Effector memory CD8-positive, alpha-beta T cell (primary cell): ENCODE results near the gene SRSF1.
A peak's percentile ranks its signal among the peaks of the same experiment; 100 is the strongest.

Experiments
- ATAC-seq: fragments of 150-1000 bp; cut with Tn5 transposase; replicated peaks from 2 replicates; pipeline ENCODE4 v1.10.0; 2021; ENCODE audit warnings: mild to moderate bottlenecking, moderate library complexity
- DNase-seq, 3 experiments: peaks; one replicate each; pipeline ENCODE4 v3.0.0; 2021
- H3K27ac Mint-ChIP-seq, 2 donors: one replicate each; pipeline ENCODE4 v1.8.0; 2022; ENCODE audit warnings: mild to moderate bottlenecking in 2 of 2, mixed read lengths in 2 of 2, moderate library complexity in 2 of 2
- H3K27me3 Mint-ChIP-seq, 2 donors: one replicate each; pipeline ENCODE4 v1.8.0; 2022; ENCODE audit warnings: mixed read lengths in 2 of 2
- H3K36me3 Mint-ChIP-seq: one replicate; pipeline ENCODE4 v1.8.0; 2022; ENCODE audit warnings: mild to moderate bottlenecking, moderate library complexity, mixed read lengths; ENCODE audit not compliant: insufficient read depth
- H3K4me1 Mint-ChIP-seq, 2 donors: one replicate each; pipeline ENCODE4 v1.8.0; 2022; ENCODE audit warnings: low read depth in 2 of 2, mixed read lengths in 2 of 2
- H3K4me3 Mint-ChIP-seq, 2 donors: one replicate each; pipeline ENCODE4 v1.8.0; 2022; ENCODE audit warnings: mild to moderate bottlenecking in 2 of 2, mixed read lengths in 2 of 2, moderate library complexity in 2 of 2
- H3K9me3 Mint-ChIP-seq, 2 donors: one replicate each; pipeline ENCODE4 v1.8.0; 2022; ENCODE audit warnings: mixed read lengths in 2 of 2

SRSF1 gene

GRCh38 chr17:58043221-58044181, 36.5 kb upstream of the SRSF1 start:
- ATAC-seq = no peak

GRCh38 chr17:58041161-58041560, 34.1 kb upstream of the SRSF1 start:
- no peaks in the 10 kb centered on the region for H3K4me1 Mint-ChIP-seq
- no peaks in the 10 kb centered on the region for H3K36me3 Mint-ChIP-seq
- peaks cover 58 to 86% of the 10 kb centered on the region in 2 donors for H3K27me3 Mint-ChIP-seq
- DNase-seq = no peak
- no peak for ATAC-seq
- H3K27ac Mint-ChIP-seq = no peak overlapping the region
- H3K9me3 Mint-ChIP-seq = no peaks in the 10 kb centered on the region
- H3K4me3 Mint-ChIP-seq = no peak overlapping the region

More at GRCh38 chr17:58043221-58044181, 36.5 kb upstream of the SRSF1 start:
- H3K4me3 Mint-ChIP-seq = no peak overlapping the region
- no peaks in the 10 kb centered on the region for H3K36me3 Mint-ChIP-seq
- DNase-seq = no peak
- no peaks in the 10 kb centered on the region for H3K4me1 Mint-ChIP-seq
- no peaks in the 10 kb centered on the region for H3K9me3 Mint-ChIP-seq
- H3K27me3 Mint-ChIP-seq = peaks cover 54 to 87% of the 10 kb centered on the region in 2 donors
- H3K27ac Mint-ChIP-seq = no peak overlapping the region

- H3K36me3 Mint-ChIP-seq = no peaks in the 10 kb centered on the region
- no peak overlapping the region for H3K4me3 Mint-ChIP-seq
- DNase-seq (no peak), ATAC-seq (no peak)
- H3K27ac Mint-ChIP-seq = no peak overlapping the region
- no peaks in the 10 kb centered on the region for H3K9me3 Mint-ChIP-seq
- peaks cover 58 to 80% of the 10 kb centered on the region in 2 donors for H3K27me3 Mint-ChIP-seq
- H3K4me1 Mint-ChIP-seq = no peaks in the 10 kb centered on the region
Measured at GRCh38 chr17:58040386-58040785, 33.3 kb upstream of the SRSF1 start.

- Mint-ChIP-seq H3K27me3 (peaks cover 54 to 80% of the 10 kb centered on the region in 2 donors), H3K36me3 (no peaks in the 10 kb centered on the region), H3K27ac (no peak overlapping the region), H3K9me3 (no peaks in the 10 kb centered on the region), H3K4me1 (no peaks in the 10 kb centered on the region), H3K4me3 (no peak overlapping the region)
- DNase-seq (no peak), ATAC-seq (no peak)
Measured at GRCh38 chr17:58039975-58040374, 32.9 kb upstream of the SRSF1 start.

- Mint-ChIP-seq H3K4me3 (no peak overlapping the region), H3K27me3 (peaks cover 25 to 32% of the 10 kb centered on the region in 2 donors), H3K4me1 (no peaks in the 10 kb centered on the region), H3K9me3 (no peaks in the 10 kb centered on the region), H3K36me3 (no peaks in the 10 kb centered on the region), H3K27ac (no peak overlapping the region)
- no peak for DNase-seq
- ATAC-seq = no peak
Measured at GRCh38 chr17:58032691-58033415, 25.8 kb upstream of the SRSF1 start.

DNA sequence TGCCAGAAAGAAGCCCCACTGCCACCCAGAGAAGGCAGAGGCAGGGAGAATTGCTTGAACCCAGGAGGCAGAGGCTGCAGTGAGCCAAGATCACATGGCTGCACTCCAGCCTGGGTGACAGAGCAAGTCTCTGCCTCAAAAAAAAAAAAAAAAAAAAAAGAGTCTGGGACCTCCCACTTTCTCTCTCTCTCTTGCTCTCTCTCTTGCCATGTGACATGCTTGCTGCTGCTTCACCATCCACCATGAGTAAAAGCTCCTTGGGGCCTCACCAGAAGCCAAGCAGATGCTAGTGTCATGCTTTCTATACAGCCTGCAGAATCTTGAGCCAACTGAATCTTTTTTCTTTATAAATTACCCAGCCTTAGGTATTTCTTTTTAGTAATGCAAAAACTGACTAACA, 21.5 kb upstream of the SRSF1 start:
- ATAC-seq (no peak), DNase-seq (no peak)
- Mint-ChIP-seq H3K4me1 (no peaks in the 10 kb centered on the region), H3K27ac (no peak overlapping the region), H3K9me3 (no peaks in the 10 kb centered on the region), H3K4me3 (no peak overlapping the region), H3K36me3 (no peaks in the 10 kb centered on the region), H3K27me3 (peaks cover 37 to 38% of the 10 kb centered on the region in 2 donors)

GRCh38 chr17:58020401-58020800, 13.4 kb upstream of the SRSF1 start:
- Mint-ChIP-seq H3K9me3 (no peaks in the 10 kb centered on the region), H3K4me1 (no peaks in the 10 kb centered on the region), H3K27me3 (peaks cover 20 to 38% of the 10 kb centered on the region in 2 donors), H3K36me3 (no peaks in the 10 kb centered on the region), H3K27ac (no peak overlapping the region), H3K4me3 (no peak overlapping the region)
- no peak for DNase-seq
- ATAC-seq = no peak

- H3K4me1 Mint-ChIP-seq = no peaks in the 10 kb centered on the region
- no peak for ATAC-seq
- H3K27me3 Mint-ChIP-seq = peaks cover 11 to 29% of the 10 kb centered on the region in 2 donors
Measured at GRCh38 chr17:58019521-58019920, 12.5 kb upstream of the SRSF1 start.

GRCh38 chr17:58019039-58019438, 12.0 kb upstream of the SRSF1 start:
- Mint-ChIP-seq H3K27me3 (peaks cover 7 to 27% of the 10 kb centered on the region in 2 donors), H3K27ac (no peak overlapping the region), H3K36me3 (no peaks in the 10 kb centered on the region), H3K4me1 (no peaks in the 10 kb centered on the region), H3K4me3 (no peak overlapping the region), H3K9me3 (no peaks in the 10 kb centered on the region)
- DNase-seq (no peak), ATAC-seq (no peak)

More at GRCh38 chr17:58019521-58019920, 12.5 kb upstream of the SRSF1 start:
- H3K9me3 Mint-ChIP-seq = no peaks in the 10 kb centered on the region
- no peak overlapping the region for H3K4me3 Mint-ChIP-seq
- DNase-seq = no peak
- no peaks in the 10 kb centered on the region for H3K36me3 Mint-ChIP-seq
- no peak overlapping the region for H3K27ac Mint-ChIP-seq

DNA sequence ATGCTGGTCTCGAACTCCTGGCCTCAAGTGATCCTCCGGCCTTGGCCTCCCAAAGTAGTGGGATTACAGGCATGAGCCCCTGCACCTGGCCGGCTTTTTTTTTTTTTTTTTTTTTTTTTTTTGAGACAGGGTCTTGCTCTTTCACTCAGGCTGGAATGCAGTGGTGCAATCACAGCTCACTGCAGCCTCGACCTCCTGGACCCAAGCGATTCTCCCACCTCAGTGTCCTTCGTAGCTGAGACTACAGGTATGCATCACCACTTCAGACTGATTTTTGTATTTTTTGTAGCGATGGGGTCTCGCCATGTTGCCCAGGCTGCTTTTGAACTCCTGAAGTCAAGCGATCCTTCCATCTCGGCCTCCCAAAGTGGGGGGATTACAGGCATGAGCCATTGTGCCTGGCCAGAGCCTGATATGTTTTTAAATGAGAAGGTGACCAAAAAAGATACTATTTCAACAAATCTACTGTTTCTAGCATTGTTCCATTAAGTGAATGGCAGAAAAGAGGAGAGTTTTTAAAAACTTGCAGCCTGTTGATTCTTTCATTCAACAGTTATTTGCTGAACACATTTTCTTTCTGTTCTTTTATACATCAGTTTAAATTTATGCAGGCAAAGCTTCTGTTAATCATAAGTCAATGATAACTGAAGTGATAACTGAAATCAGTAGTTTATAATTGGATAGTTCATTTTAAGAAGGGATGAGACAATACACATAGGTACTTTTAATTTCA, 3.2 kb upstream of the SRSF1 start:
- H3K4me3 Mint-ChIP-seq = no peak overlapping the region
- no peak for ATAC-seq

DNA sequence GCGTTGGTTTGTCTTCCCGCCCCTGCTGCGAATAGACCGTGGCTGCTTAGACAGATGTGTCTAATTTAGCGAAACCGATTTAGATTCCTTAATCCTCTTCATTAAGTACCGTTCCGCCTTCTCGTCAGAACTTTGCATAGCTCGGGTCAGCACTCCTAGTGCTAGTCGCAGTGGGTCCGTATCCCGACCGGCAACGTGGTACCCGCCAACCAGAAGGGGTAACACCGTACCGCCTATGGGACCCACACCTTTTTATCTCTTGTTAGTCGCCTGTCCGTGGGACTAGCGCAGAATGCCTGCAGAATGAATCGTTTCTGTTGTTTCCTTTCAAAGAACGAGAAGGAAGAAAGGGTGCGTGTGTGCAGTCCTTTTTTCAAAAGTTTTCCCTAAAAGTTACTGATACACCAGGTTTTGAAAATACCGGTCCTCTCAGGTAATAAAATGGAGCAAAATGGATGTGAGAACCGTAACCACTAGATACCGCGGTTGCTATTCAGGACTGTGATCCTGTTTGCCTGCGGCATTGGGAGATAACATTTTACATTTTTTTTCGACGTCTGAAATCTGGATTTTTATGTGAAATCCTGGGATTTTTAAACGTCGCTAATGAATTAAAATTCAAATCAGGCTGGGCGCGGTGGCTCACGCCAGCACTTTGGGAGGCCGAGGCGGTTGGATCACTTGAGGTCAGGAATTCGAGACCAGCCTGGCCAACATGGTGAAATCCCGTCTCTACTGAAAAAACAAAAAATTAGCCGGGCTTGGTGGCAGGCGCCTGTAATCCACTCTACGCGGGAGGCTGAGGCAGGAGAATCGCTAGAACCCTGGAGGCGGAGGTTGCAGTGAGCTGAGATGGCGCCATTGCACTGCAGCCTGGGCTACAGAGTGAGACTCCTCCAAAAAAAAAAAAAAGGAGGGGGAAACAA, 998 bp upstream of the SRSF1 start:
- DNase-seq = no peak
- no peak for ATAC-seq
- peaks cover 51% of the 10 kb centered on the region for H3K36me3 Mint-ChIP-seq
- H3K4me1 Mint-ChIP-seq = peaks cover 33 to 37% of the 10 kb centered on the region in 2 donors
- H3K4me3 Mint-ChIP-seq = peak overlapping the region; percentile 100
- H3K9me3 Mint-ChIP-seq = no peaks in the 10 kb centered on the region
- peaks cover 5 to 11% of the 10 kb centered on the region in 2 donors for H3K27me3 Mint-ChIP-seq
- peak overlapping the region; percentile 98 to 99 for H3K27ac Mint-ChIP-seq

More for the DNA sequence above, 3.2 kb upstream of the SRSF1 start:
- H3K4me1 Mint-ChIP-seq = peaks cover 22 to 24% of the 10 kb centered on the region in 2 donors
- H3K27me3 Mint-ChIP-seq = peaks cover 5 to 12% of the 10 kb centered on the region in 2 donors
- no peak overlapping the region for H3K27ac Mint-ChIP-seq
- no peaks in the 10 kb centered on the region for H3K9me3 Mint-ChIP-seq
- peaks cover 30% of the 10 kb centered on the region for H3K36me3 Mint-ChIP-seq
- DNase-seq = no peak

DNA sequence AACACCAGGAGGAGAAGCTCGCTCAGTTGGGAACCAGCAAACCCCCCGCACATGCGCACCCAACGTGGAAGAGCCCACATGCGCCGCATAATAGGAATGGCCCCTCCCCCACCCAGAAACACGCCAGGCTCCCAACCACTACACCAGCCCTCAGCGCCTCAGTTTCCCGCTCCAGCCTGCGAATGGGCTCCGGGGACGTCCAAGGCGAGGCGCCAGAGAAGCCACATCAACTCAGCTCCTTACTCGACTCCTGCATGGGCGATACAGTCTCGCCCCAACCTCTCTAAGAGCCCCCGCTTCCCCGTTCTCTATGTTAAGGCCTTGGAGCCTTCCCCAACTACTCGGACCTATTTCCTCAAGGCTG, 504 bp downstream of the SRSF1 start:
- Mint-ChIP-seq H3K27me3 (no peaks in the 10 kb centered on the region), H3K36me3 (peaks cover 66% of the 10 kb centered on the region), H3K4me1 (peaks cover 33 to 46% of the 10 kb centered on the region in 2 donors), H3K9me3 (no peaks in the 10 kb centered on the region), H3K4me3 (peak overlapping the region; percentile 100), H3K27ac (peak overlapping the region; percentile 98 to 99)
- ATAC-seq (peak; percentile 1), DNase-seq (peak in 2 of 3 experiments; percentile 16 to 29)
